22Rv1 (cell line): Measurements from ENCODE around the gene C5orf47.

ENCODE experiments used
- ZFX ChIP-seq: fragments of 450-650 bp; IDR thresholded peaks from 2 replicates; pipeline ENCODE4 v1.6.1; 2017; ENCODE audit warnings: antibody characterized with exemption, borderline replicate concordance
- TF ChIP-seq, protein P1 (sequence below): fragments of 450-650 bp; IDR thresholded peaks from 2 replicates; pipeline ENCODE4 v1.5.1; 2017; ENCODE audit warnings: mild to moderate bottlenecking

DNA sequence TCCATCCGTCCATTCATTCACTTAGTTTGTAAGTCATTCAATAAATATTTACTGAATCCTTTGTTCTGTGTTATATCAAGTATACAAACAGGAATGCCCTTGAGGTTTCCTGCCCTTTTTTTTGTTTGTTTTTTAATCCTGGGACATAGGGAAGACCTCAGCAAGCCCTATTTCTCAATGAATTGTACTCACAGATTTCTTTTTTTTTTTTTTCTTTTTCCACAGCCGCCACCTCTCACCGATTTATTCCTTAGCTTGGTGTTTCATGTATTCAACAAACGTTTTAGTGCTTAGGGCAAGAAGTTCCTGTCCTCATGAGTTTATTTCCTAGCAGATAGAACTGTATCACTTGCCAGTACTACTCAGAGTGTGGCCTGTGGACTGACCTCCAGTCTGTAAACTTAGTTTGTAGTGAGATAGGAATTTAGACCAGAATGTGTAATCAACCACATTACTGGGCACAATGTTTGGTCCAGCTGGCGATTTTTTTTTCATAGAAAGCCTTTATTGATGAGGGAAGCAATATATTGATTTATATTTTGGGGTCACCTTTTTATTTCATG, 35.4 kb upstream of the C5orf47 start:
- TF ChIP-seq, protein P1, sequence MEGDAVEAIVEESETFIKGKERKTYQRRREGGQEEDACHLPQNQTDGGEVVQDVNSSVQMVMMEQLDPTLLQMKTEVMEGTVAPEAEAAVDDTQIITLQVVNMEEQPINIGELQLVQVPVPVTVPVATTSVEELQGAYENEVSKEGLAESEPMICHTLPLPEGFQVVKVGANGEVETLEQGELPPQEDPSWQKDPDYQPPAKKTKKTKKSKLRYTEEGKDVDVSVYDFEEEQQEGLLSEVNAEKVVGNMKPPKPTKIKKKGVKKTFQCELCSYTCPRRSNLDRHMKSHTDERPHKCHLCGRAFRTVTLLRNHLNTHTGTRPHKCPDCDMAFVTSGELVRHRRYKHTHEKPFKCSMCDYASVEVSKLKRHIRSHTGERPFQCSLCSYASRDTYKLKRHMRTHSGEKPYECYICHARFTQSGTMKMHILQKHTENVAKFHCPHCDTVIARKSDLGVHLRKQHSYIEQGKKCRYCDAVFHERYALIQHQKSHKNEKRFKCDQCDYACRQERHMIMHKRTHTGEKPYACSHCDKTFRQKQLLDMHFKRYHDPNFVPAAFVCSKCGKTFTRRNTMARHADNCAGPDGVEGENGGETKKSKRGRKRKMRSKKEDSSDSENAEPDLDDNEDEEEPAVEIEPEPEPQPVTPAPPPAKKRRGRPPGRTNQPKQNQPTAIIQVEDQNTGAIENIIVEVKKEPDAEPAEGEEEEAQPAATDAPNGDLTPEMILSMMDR = no peak
- no peak for TF ChIP-seq ZFX
